GM18858 (cell line): ENCODE results near the gene MCU.
"Not testable (repeated sequence)": the region's sequence is repeated elsewhere in the genome, so short reads cannot be mapped to it uniquely, and the experiment has no call there.

Experiments
- ATAC-seq: cut with Tn5 transposase; IDR thresholded peaks from one replicate; pipeline ENCODE4 v1.9.1; 2021; ENCODE audit not compliant: unreplicated experiment

MCU gene

DNA sequence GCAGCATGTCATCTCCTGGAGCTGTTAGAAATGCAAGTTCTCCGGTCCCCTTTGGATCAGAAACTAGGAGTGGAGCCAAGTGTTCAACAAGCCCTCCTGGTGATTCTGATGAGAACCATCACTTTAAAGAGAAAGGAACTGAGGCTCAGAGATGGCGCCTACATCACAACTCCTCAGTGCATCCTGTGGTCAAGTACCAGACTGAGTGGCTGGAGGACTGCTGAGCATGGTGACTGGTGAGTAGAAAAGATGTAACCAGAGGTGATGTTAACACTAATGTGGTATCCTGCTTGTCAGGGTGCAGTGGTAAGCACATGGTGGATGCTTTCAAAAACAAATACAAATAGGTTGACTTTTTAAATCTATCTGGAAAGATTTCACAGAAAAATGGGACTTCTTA, 198.1 kb downstream of the MCU start:
- ATAC-seq: no peak

DNA sequence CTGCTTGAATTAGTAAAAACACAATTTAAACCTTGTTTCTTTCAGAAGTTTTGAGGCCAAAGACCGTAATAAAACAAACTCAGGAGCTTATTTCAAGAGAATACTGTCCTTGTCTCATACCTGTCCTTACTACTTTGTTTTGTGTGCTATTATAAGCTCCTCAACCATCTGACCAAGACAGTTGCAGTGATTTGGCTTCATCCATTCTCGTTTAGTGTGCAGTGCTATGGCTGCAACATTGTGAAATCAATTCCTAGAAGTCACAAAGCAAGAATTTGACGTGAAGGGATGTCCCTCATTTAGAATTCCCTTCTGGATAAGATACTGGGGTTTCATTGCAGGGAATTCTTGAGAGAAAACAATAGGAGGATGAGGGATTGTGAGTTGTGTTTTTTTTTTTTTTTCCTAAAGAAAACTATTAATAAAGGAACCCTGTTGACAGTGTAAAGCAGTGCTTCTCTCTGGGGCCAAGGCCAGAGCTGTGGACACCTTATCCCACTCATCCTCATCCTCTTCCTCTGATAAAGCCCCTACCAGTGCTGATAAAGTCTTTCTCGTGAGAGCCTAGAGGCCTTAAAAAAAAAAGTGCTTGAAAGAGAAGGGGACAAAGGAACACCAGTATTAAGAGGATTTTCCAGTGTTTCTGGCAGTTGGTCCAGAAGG, 201.3 kb downstream of the MCU start, which contains the start of gene OIT3:
Gene OIT3 (plus strand): TSS at position 604 of the 663 bp plus-strand sequence. CDS start 60 bp downstream, outside the sequence.
- ATAC-seq: no peak

DNA sequence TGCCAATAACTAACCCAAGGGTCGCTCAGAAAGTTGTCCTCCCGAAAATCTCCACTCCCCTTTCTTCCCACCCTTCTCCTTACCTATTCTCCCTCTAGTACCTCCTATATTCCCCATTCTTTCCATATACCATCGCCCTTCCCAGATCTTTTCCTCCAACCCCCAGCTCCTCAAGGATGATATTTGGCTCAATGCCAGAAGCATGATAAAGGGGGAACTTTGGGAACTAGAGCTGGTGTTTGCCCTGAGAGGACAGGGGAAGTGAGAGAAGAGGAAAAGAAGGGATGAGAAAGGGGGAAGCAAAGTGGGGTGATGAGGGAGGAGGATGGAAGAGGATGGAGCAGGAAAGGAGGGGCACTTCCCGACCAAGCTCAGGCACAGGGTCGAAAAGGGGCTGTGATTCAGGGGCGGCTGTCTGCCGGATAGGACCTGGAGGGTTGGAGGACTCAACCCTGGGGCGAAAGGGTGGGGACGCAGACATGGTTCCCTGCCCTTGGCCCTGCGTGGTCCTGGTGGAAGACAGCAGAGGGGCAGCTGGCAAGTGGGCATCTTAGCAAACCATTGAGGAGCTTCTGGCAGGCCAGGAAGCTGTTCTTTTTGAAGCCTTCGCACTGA, 203.4 kb downstream of the MCU start:
- no peak for ATAC-seq

GRCh38 chr10:72898616-72899015, 206.7 kb downstream of the MCU start:
- no peak for ATAC-seq

- no peak for ATAC-seq
These were observed 207.6 kb downstream of the MCU start for GRCh38 chr10:72899545-72899944.

DNA sequence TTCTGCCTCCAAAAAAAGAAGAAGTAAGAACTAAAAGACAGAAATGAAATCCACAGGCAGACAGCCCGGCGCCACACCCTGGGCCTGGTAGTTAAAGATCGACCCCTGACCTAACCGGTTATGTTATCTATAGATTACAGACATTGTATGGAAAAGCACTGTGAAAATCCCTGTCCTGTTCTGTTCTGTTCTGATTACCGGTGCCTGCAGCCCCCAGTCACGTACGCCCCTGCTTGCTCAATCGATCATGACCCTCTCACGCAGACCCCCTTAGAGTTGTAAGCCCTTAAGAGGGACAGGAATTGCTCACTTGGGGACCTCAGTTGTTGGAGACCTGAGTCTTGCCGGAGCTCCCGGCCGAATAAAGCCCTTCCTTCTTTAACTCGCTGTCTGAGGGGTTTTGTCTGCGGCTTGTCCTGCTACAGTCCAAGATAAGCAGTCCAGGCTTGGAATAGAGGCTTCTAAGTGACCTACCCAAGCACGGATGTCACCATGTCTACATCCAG, 212.1 kb downstream of the MCU start:
- not testable (repeated sequence) for ATAC-seq

DNA sequence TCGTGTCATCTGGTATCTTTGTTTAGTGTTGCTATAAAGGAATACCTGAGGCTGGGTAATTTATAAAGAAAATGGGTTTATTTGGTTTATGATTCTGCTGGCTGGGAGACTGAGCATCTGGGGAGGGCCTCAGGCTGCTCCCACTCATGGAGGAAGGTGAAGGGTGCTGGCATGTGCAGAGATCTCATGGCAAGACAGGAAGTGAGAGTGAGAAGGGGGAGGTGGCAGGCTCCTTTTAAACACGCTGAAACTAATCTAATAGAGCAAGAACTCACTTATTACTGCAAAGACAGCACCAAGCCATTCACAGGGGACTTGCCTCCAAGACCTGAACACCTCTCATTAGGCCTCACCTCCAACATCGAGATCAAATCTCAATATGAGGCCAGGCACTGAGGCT, 212.9 kb downstream of the MCU start:
- ATAC-seq: no peak

DNA sequence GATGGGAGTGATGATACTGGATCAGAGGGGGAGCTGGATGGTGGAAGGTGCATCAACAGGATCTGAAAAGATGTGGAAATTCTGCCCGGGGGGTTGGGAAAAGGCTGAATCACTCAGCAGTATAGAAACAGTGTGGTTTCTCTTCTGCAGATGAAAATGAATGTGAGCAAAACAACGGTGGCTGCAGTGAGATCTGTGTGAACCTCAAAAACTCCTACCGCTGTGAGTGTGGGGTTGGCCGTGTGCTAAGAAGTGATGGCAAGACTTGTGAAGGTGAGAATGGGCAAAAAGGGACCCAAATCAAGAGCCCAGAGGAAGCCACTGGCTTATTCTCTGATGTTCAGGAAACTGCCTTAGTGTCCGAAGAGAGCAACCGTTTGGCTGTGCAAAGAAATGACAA, 214.5 kb downstream of the MCU start:
- no peak for ATAC-seq

GRCh38 chr10:72910705-72911104, 218.8 kb downstream of the MCU start:
- no peak for ATAC-seq

DNA sequence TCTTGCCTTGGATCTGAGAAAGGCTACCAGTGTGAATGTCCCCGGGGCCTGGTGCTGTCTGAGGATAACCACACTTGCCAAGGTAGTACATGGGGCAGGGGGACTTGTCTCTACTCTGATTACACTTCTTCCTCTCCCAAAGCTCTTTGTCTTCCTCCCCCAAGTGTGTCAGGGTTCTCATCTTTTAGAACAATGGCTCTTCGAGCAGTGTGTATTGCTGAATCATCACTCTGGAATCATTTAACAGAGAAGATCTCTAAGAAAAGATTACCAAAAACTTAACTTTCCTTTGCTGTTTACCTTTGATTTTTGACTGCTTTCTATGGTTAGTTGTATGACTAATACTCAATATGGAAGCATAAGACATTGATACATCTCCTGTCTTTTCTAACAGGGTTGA, 219.8 kb downstream of the MCU start:
- ATAC-seq: no peak

GRCh38 chr10:72912736-72913135, 220.8 kb downstream of the MCU start:
- no peak for ATAC-seq

- no peak for ATAC-seq
These were observed 221.3 kb downstream of the MCU start for GRCh38 chr10:72913287-72913686.

GRCh38 chr10:72917201-72917600, 225.3 kb downstream of the MCU start:
- not testable (repeated sequence) for ATAC-seq

GRCh38 chr10:72917803-72918332, 225.9 kb downstream of the MCU start:
- ATAC-seq: not testable (repeated sequence)

DNA sequence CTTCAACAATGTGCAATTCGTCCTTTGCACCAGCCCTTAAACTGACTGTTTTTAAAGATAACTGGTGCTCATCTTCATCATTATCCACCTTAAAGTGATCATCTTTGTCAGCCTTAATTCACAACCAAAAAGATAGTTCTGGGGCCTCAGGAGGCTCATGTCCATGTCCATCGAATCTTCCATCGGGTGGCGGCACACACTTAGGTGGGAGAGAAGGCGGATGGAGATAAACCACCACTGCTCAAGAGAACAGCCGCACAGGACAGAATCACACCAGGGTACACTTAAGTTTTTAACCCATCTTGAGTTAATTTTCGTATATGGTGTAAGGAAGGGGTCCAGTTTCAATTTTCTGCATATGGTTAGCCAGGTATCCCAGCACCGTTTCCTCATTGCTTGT, 226.4 kb downstream of the MCU start:
- no peak for ATAC-seq

- ATAC-seq: not testable (repeated sequence)
These were observed 229.3 kb downstream of the MCU start for GRCh38 chr10:72921147-72921683.

DNA sequence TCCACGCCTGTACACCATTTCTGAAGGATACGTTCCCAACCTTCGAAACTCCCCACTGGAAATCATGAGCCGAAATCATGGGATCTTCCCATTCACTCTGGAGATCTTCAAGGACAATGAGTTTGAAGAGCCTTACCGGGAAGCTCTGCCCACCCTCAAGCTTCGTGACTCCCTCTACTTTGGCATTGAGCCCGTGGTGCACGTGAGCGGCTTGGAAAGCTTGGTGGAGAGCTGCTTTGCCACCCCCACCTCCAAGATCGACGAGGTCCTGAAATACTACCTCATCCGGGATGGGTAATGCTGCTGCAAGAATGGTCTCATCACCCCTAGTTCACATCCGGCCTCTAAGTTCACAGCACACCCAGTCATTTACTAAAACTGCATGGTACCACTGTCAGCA, 232.4 kb downstream of the MCU start:
- no peak for ATAC-seq

GRCh38 chr10:72925951-72926465, 234.1 kb downstream of the MCU start:
- no peak for ATAC-seq

GRCh38 chr10:72927485-72927884, 235.5 kb downstream of the MCU start:
- ATAC-seq: no peak

GRCh38 chr10:72928798-72929197, 236.9 kb downstream of the MCU start:
- no peak for ATAC-seq

DNA sequence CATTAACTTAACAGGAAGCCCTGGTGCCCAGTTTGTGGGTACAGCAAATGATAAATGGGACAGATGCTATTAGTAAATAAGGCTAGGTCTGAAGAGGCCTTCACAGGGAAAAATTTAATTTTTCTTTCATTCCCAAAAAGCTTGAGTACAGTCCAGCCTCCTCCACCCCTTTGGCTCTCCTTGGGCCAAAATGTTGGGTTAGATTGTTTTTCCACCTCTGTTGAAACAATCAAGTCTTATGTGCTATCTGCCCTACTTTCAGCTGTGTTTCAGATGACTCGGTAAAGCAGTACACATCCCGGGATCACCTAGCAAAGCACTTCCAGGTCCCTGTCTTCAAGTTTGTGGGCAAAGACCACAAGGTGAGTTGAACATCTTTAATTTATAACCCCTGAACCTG, 238.3 kb downstream of the MCU start:
- no peak for ATAC-seq
